ENCODE results near the gene TMEM184C.

GRCh38 chr4:147717878-147718277 is 100.7 kb downstream of the TMEM184C start:
- TF ChIP-seq CTCF (IDR thresholded peaks at IDR 0.05) (no peak), POLR2A (IDR thresholded peaks at IDR 0.05) (no peak)

Data from body of pancreas (tissue), 4 donors.